ENCODE data around the gene CEP104. TPM values are rescaled to one million over a fixed set of nuclear protein-coding genes. Genes with fewer than 3 reads are reported as not detected.

CEP104 gene
- polyA plus RNA-seq, result 19.6 to 42.6 TPM (median 35.7 TPM) in 3 replicates
- polyA plus RNA-seq (2011; ENCODE audit: low read depth), result 34.0 TPM
- 29.3 and 37.6 TPM in 2 replicates for polyA plus RNA-seq (2011; cell fraction: cytosol; rRNA removed)
- 41.9 and 44.5 TPM in 2 replicates for polyA plus RNA-seq (2011; cell fraction: nucleus; rRNA removed)
- 16.1 and 39.4 TPM in 2 replicates for polyA plus RNA-seq (2012; ENCODE audit: low replicate concordance)
- 31.7 to 74.6 TPM (median 49.4 TPM) in 3 replicates for polyA minus RNA-seq
- 46.0 TPM for polyA minus RNA-seq (2011; cell fraction: cytosol; rRNA and poly(A)+ RNA removed)
- polyA minus RNA-seq (2011; cell fraction: nucleus; rRNA and poly(A)+ RNA removed), result 21.2 and 58.7 TPM in 2 replicates

DNA sequence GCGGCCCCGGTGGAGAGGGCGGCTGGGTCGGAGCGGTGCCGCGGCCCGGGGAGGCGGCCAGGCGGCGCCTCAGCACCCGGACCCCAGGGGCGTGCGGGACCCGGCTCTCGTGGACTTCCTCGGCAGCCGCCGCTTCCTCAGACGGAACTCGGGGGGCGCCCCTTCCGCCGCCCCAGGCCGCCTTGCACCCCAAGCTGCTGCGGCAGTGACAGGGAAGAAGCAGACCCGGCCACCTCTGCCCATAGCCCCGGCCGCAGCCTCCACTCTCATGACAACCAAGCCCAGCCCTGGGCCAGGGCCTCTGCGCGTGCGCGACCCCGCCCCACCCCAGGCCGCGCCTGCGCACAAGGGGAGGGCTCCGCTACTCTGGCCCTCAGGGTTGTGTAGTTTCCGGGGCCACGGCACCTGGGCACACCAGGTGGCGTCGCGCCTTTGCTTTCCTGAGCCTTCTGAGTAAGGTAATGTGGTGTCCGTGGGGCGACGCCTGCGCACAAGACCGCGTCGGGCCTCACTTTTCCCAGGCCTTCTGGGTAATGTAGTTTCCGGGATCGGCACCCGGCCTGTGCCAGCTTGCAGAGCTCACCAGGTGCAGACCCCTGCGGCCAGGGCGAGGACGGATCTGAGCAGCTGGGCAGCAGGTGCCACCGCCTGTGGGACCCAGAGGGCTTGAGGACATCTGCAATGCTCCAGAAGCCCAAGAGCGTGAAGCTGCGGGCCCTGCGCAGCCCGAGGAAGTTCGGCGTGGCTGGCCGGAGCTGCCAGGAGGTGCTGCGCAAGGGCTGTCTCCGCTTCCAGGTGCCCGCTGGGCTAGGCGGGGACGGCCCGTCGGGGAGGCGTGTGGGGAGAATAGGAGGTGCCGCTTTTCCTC is at the start of gene CEP104, which contains the start of gene DFFB:
CEP104 (minus strand) TSS at position 289 of the 868 bp plus-strand sequence. CDS start 4,804 bp downstream, outside the sequence.
DFFB (plus strand) TSS at position 554 of the 868 bp plus-strand sequence; CDS start at position 682, 128 bp downstream.
- no peaks in the 10 kb centered on the region for H3K9me3 ChIP-seq (ENCODE audit: control insufficient read depth, low read depth, low read length)
- H3K27me3 ChIP-seq (ENCODE audit: control insufficient read depth, extremely low read depth, insufficient read depth, low read length), result no peaks in the 10 kb centered on the region
- H3K4me2 ChIP-seq (ENCODE audit: control insufficient read depth, extremely low read depth, insufficient read depth, low read depth, low read length), result peak within 1 kb of the TSS; percentile 93
- peak; percentile 82 for FAIRE-seq
- TF ChIP-seq, protein P1, sequence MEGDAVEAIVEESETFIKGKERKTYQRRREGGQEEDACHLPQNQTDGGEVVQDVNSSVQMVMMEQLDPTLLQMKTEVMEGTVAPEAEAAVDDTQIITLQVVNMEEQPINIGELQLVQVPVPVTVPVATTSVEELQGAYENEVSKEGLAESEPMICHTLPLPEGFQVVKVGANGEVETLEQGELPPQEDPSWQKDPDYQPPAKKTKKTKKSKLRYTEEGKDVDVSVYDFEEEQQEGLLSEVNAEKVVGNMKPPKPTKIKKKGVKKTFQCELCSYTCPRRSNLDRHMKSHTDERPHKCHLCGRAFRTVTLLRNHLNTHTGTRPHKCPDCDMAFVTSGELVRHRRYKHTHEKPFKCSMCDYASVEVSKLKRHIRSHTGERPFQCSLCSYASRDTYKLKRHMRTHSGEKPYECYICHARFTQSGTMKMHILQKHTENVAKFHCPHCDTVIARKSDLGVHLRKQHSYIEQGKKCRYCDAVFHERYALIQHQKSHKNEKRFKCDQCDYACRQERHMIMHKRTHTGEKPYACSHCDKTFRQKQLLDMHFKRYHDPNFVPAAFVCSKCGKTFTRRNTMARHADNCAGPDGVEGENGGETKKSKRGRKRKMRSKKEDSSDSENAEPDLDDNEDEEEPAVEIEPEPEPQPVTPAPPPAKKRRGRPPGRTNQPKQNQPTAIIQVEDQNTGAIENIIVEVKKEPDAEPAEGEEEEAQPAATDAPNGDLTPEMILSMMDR (optimal IDR thresholded peaks at IDR 0.05 in 1 of 3, IDR thresholded peaks at IDR 0.05 in 1 of 3, conservative IDR thresholded peaks at IDR 0.05 in 1 of 3; ENCODE audit: extremely low read depth in 1 of 3, insufficient read depth in 2 of 3, low read length in 3 of 3), result peak; percentile 42 to 84 (median 57)
- no peak for TF ChIP-seq EZH2 (IDR thresholded peaks at IDR 0.05; ENCODE audit: low read length)
- dilution Hi-C loops (cut with MboI; ENCODE audit: extremely low pct_ligation_motif_present, low sequenced_read_pairs), result no loop called here
- peak within 1 kb of the TSS; percentile 56 for H3K27ac ChIP-seq (ENCODE audit: control insufficient read depth, insufficient read depth, low read length)
- peak within 1 kb of the TSS; percentile 77 for H3K9ac ChIP-seq (ENCODE audit: control insufficient read depth, extremely low read depth, insufficient read depth, low read length)
- peaks cover 4% of the 10 kb centered on the region for H3K9me1 ChIP-seq (ENCODE audit: control insufficient read depth, extremely low read depth, insufficient read depth, low read length)
- H3K4me3 ChIP-seq (ENCODE audit: control insufficient read depth in 2 of 3, extremely low read depth in 1 of 3, insufficient read depth in 2 of 3, low read depth in 1 of 3, low read length in 3 of 3), result peak within 1 kb of the TSS; percentile 61 to 91 (median 90)
- H3K79me2 ChIP-seq (ENCODE audit: control insufficient read depth, insufficient read depth, low read length), result peaks cover 42% of the 10 kb centered on the region
- no peaks in the 10 kb centered on the region for H4K20me1 ChIP-seq (ENCODE audit: control insufficient read depth, extremely low read depth, insufficient read depth, low read length)
- DNase-seq (ENCODE audit: low read depth, low spot score), result peak; percentile 97
- peak within 1 kb of the TSS; percentile 88 for H2AFZ ChIP-seq (ENCODE audit: control insufficient read depth, low read length)
- peaks cover 0 to 1% of the 10 kb centered on the region in 2 experiments for H3K36me3 ChIP-seq (ENCODE audit: control insufficient read depth in 2 of 2, extremely low read depth in 1 of 2, insufficient read depth in 2 of 2, low read length in 2 of 2)
- H3K4me1 ChIP-seq (ENCODE audit: control insufficient read depth, extremely low read depth, insufficient read depth, low read length), result peaks cover 15% of the 10 kb centered on the region

DNA sequence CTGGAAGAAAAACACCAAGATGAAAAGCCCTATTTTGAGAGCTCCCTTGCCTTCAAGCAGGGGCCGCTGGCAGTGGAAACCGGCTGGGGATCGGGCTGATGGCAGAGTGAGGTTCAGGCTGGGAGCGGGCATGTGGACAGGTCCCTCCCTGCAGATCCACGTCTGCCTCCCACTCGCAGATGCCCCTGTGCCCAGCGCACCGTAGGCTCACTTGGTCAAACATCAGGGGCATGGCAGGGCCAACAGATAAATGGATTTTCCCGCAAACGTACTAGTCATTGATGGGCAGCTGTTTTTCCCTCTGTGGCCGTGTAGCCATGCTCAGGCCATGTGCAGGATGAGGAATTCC is 49.6 kb upstream of the CEP104 start:
- TF ChIP-seq, protein P1 (optimal IDR thresholded peaks at IDR 0.05 in 1 of 3, IDR thresholded peaks at IDR 0.05 in 1 of 3, conservative IDR thresholded peaks at IDR 0.05 in 1 of 3; ENCODE audit: extremely low read depth in 1 of 3, insufficient read depth in 2 of 3, low read length in 3 of 3), result no peak
- no peaks in the 10 kb centered on the region for H3K79me2 ChIP-seq (ENCODE audit: control insufficient read depth, insufficient read depth, low read length)
- dilution Hi-C loops (cut with MboI; ENCODE audit: extremely low pct_ligation_motif_present, low sequenced_read_pairs), result no loop called here

More for the DNA sequence above, 49.6 kb upstream of the CEP104 start:
- H3K27ac ChIP-seq (ENCODE audit: control insufficient read depth, insufficient read depth, low read length), result no peak overlapping the region
- no peak for FAIRE-seq
- H3K4me1 ChIP-seq (ENCODE audit: control insufficient read depth, extremely low read depth, insufficient read depth, low read length), result peaks cover 3% of the 10 kb centered on the region
- no peaks in the 10 kb centered on the region for H4K20me1 ChIP-seq (ENCODE audit: control insufficient read depth, extremely low read depth, insufficient read depth, low read length)
- H3K36me3 ChIP-seq (ENCODE audit: control insufficient read depth in 2 of 2, extremely low read depth in 1 of 2, insufficient read depth in 2 of 2, low read length in 2 of 2), result no peaks in the 10 kb centered on the region
- H3K9me3 ChIP-seq (ENCODE audit: control insufficient read depth, low read depth, low read length), result no peaks in the 10 kb centered on the region
- no peak overlapping the region for H3K4me3 ChIP-seq (ENCODE audit: control insufficient read depth in 2 of 3, extremely low read depth in 1 of 3, insufficient read depth in 2 of 3, low read depth in 1 of 3, low read length in 3 of 3)
- peaks cover 6% of the 10 kb centered on the region for H3K27me3 ChIP-seq (ENCODE audit: control insufficient read depth, extremely low read depth, insufficient read depth, low read length)
- no peak overlapping the region for H3K4me2 ChIP-seq (ENCODE audit: control insufficient read depth, extremely low read depth, insufficient read depth, low read depth, low read length)
- H2AFZ ChIP-seq (ENCODE audit: control insufficient read depth, low read length), result no peak overlapping the region
- no peak overlapping the region for H3K9ac ChIP-seq (ENCODE audit: control insufficient read depth, extremely low read depth, insufficient read depth, low read length)
- no peaks in the 10 kb centered on the region for H3K9me1 ChIP-seq (ENCODE audit: control insufficient read depth, extremely low read depth, insufficient read depth, low read length)
- no peak for DNase-seq (ENCODE audit: low read depth, low spot score)

All from keratinocyte (primary cell).